HCT116 (cell line): ENCODE results near the gene LPAR3. TPM values are rescaled to one million over a fixed set of nuclear protein-coding genes. Genes with fewer than 3 reads are reported as not detected.

ENCODE experiments used
- ATAC-seq: fragments of 200-7000 bp; cut with Tn5 transposase; 2 replicates; pipeline ENCODE4 v1.9.1; 2020; ENCODE audit warnings: mild to moderate bottlenecking, moderate library complexity
- BruUV-seq: library from RNA; stranded (reverse); fragments of 400-500 nt; replicated peaks from 2 replicates; lab custom pipeline; 2021; lab: Mats Ljungman, UMichigan
- CTCF ChIA-PET: fragments of 300-600 bp; sonication (Branson Sonifier 250); formaldehyde crosslinking; loops from one replicate; lab custom pipeline; 2021; ENCODE audit warnings: antibody characterized with exemption; lab: Charles Lee
- POLR2A ChIA-PET: fragments of 300-600, 350-600 bp; sonication (Branson Sonifier 250); formaldehyde crosslinking; loops from one replicate; lab custom pipeline; 2021; ENCODE audit warnings: antibody characterized with exemption; lab: Charles Lee
- RAD21 ChIA-PET, 2 experiments: fragments of 300-600 bp; sonication (Branson Sonifier 250); formaldehyde crosslinking; loops; one replicate each; lab custom pipeline; 2023; ENCODE audit warnings: low total read pairs in 2 of 2; ENCODE audit not compliant: uncharacterized antibody in 2 of 2, unreplicated experiment in 2 of 2, low non-redundant PET in 1 of 2; lab: Charles Lee
- DNase-seq: peaks from one replicate; pipeline ENCODE4 v3.0.0-alpha.2; 2010; ENCODE audit warnings: low read depth, low spot score
- H2AFZ ChIP-seq: fragments of 200-600 bp; shearing (Covaris generic), sonication (generic); 2 replicates; pipeline ENCODE4 v1.6.1; 2017; ENCODE audit warnings: low read depth, mixed run types, mixed read lengths, antibody characterized with exemption, low read length; ENCODE audit not compliant: poor library complexity, severe bottlenecking
- H3K27ac ChIP-seq: 2 replicates; pipeline ENCODE4 v1.5.1; 2012; ENCODE audit warnings: low read depth, low read length
- H3K27me3 ChIP-seq: fragments of 200-600 bp; sonication (generic); 2 replicates; pipeline ENCODE4 v1.6.1; 2016; ENCODE audit warnings: mixed run types, low read length, mixed read lengths; ENCODE audit not compliant: insufficient read depth
- H3K36me3 ChIP-seq, 2 experiments: fragments of 200-500 bp in 1 of 2; fragments of 200-600 bp in 1 of 2; sonication (Bioruptor generic) in 1 of 2; sonication (generic) in 1 of 2; 2 replicates each; pipeline versions ENCODE4 v1.5.1 to v1.6.1; 2014 to 2016; ENCODE audit warnings: low read length in 2 of 2, inconsistent platforms in 1 of 2, mixed read lengths in 1 of 2, mixed run types in 1 of 2; ENCODE audit not compliant: insufficient read depth in 2 of 2, control insufficient read depth in 1 of 2
- H3K4me1 ChIP-seq, 2 experiments: fragments of 200-600 bp in 1 of 2; sonication (generic) in 1 of 2; 2 replicates each; pipeline versions ENCODE4 v1.5.1 to v1.6.1; 2012 to 2017; ENCODE audit warnings: low read length in 2 of 2, inconsistent platforms in 1 of 2, mild to moderate bottlenecking in 1 of 2, mixed read lengths in 1 of 2, mixed run types in 1 of 2, moderate library complexity in 1 of 2; ENCODE audit not compliant: insufficient read depth in 2 of 2, control insufficient read depth in 1 of 2
- H3K4me2 ChIP-seq: fragments of 200-600 bp; sonication (generic); 2 replicates; pipeline ENCODE4 v1.6.1; 2017; ENCODE audit warnings: mixed run types, low read length, mixed read lengths
- H3K4me3 ChIP-seq, 2 experiments: fragments of 200-600 bp in 1 of 2; sonication (generic) in 1 of 2; replicated peaks in 1 of 2; 2 replicates each; pipeline ENCODE4 v1.5.1; 2011 to 2016; ENCODE audit warnings: low read length in 2 of 2, control low read depth in 1 of 2, low read depth in 1 of 2, mild to moderate bottlenecking in 1 of 2, mixed read lengths in 1 of 2, mixed run types in 1 of 2
- H3K79me2 ChIP-seq: fragments of 200-600 bp; sonication (generic); 2 replicates; pipeline ENCODE4 v1.6.1; 2017; ENCODE audit warnings: mild to moderate bottlenecking, mixed run types, low read length, moderate library complexity, mixed read lengths; ENCODE audit not compliant: insufficient read depth
- H3K9ac ChIP-seq: fragments of 200-600 bp; sonication (generic); 2 replicates; pipeline ENCODE4 v1.6.1; 2016; ENCODE audit warnings: low read length, mixed read lengths
- H3K9me2 ChIP-seq: fragments of 200-600 bp; sonication (generic), shearing (Covaris generic); 2 replicates; pipeline ENCODE4 v1.6.1; 2017; ENCODE audit warnings: mixed run types, mild to moderate bottlenecking, moderate library complexity; ENCODE audit not compliant: insufficient read depth
- H3K9me3 ChIP-seq, 2 experiments: fragments of 200-500 bp in 1 of 2; fragments of 200-600 bp in 1 of 2; sonication (Bioruptor generic) in 1 of 2; sonication (generic) in 1 of 2; 2 replicates each; pipeline ENCODE4 v1.6.1; 2014 to 2017; ENCODE audit warnings: low read length in 2 of 2, mixed read lengths in 2 of 2, inconsistent platforms in 1 of 2, low read depth in 1 of 2, mild to moderate bottlenecking in 1 of 2, mixed run types in 1 of 2, moderate library complexity in 1 of 2; ENCODE audit not compliant: control insufficient read depth in 1 of 2, insufficient read depth in 1 of 2
- H4K20me1 ChIP-seq: fragments of 200-600 bp; sonication (generic), shearing (Covaris generic); 2 replicates; pipeline ENCODE4 v1.6.1; 2017; ENCODE audit warnings: mixed run types, mild to moderate bottlenecking, moderate library complexity; ENCODE audit not compliant: insufficient read depth
- EGR1 ChIP-seq: IDR thresholded peaks from 2 replicates; pipeline ENCODE4 v1.6.1; 2012; ENCODE audit warnings: low read depth
- EZH2 ChIP-seq: fragments of 200-600 bp; sonication (generic); IDR thresholded peaks from 2 replicates; pipeline ENCODE4 v1.6.1; 2017; ENCODE audit warnings: antibody characterized with exemption, mixed run types
- EZH2phosphoT487 ChIP-seq: fragments of 200-600 bp; IDR thresholded peaks from 2 replicates; pipeline ENCODE4 v1.6.1; 2018; ENCODE audit warnings: antibody characterized with exemption, borderline replicate concordance
- FOSL1 ChIP-seq: IDR thresholded peaks from 2 replicates; pipeline ENCODE4 v1.6.1; 2012; ENCODE audit warnings: low read depth
- JUND ChIP-seq: IDR thresholded peaks from 2 replicates; pipeline ENCODE4 v1.6.1; 2012
- MAX ChIP-seq: IDR thresholded peaks from 2 replicates; pipeline ENCODE4 v1.6.1; 2012
- POLR2AphosphoS5 ChIP-seq: IDR thresholded peaks from 2 replicates; pipeline ENCODE4 v1.6.1; 2011; ENCODE audit warnings: mild to moderate bottlenecking, low read depth, low read length, moderate library complexity
- RAD21 ChIP-seq: IDR thresholded peaks from 2 replicates; pipeline ENCODE4 v1.6.1; 2012; ENCODE audit warnings: low read depth, mild to moderate bottlenecking
- SP1 ChIP-seq: IDR thresholded peaks from 2 replicates; pipeline ENCODE4 v1.6.1; 2012; ENCODE audit warnings: low read depth
- TCF7L2 ChIP-seq: IDR thresholded peaks from 2 replicates; pipeline ENCODE4 v1.7.0; 2011; ENCODE audit warnings: borderline replicate concordance, inconsistent platforms; ENCODE audit not compliant: insufficient read depth, insufficient read length; ENCODE audit errors: extremely low read depth
- YY1 ChIP-seq: IDR thresholded peaks from 2 replicates; pipeline ENCODE4 v1.6.1; 2011; ENCODE audit warnings: low read length, low read depth, moderate library complexity, mild to moderate bottlenecking; ENCODE audit not compliant: insufficient replicate concordance; ENCODE audit errors: extremely low read depth
- ZBTB33 ChIP-seq: IDR thresholded peaks from 2 replicates; pipeline ENCODE4 v1.6.1; 2011; ENCODE audit warnings: mild to moderate bottlenecking, low read length, moderate library complexity; ENCODE audit not compliant: insufficient replicate concordance; ENCODE audit errors: extremely low read depth
- ZFX ChIP-seq: fragments of 450-650 bp; IDR thresholded peaks from 2 replicates; pipeline ENCODE4 v1.6.1; 2017
- intact Hi-C: fragments of 100-400 bp; cut with micrococcal nuclease; formaldehyde crosslinking; loops from 2 replicates; pipeline ENCODE4 v1.10.0; 2022
- total RNA-seq: library from RNA; stranded (reverse); gene quantifications from one replicate; pipeline ENCODE4 v1.2.1, GENCODE V29; 2021; ENCODE audit not compliant: unreplicated experiment
- TF ChIP-seq, protein P1 (sequence below): IDR thresholded peaks from 2 replicates; pipeline ENCODE4 v1.6.1; 2012; ENCODE audit warnings: low read depth
- TF ChIP-seq, protein P2 (sequence below): IDR thresholded peaks from 2 replicates; pipeline ENCODE4 v1.6.1; 2012

Gene LPAR3
- total RNA-seq, 1 experiment from 2014 or later, result 27.2 TPM

DNA sequence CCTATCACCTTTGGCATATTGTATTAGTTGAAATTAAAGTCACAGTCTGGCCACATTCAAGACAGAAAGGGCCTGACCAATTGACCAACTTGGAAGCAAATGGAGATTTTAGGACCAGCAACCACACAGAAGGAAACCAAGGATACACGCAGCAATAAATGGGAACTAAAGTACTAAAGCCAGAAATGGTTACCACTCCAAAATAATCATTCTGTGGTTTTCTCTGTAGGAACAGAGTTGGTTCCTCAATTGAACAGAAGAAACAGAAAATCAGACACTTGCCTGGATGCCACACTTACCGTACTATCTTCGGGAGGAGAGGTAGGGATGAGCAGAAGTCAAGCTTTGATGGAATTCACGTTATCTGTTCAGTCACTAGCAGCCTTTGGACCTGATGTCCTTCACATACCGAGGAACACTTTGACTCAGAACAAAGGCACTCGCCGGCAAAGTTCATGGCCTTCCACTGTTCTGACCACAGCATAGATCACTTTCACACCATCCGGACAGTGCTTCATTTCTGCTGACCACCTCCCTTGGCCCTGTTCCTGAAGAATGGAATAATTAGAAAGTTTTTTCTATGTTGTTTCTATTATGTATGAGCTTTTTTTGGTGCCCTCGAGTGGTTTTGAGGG lies 96.9 kb downstream of the LPAR3 start:
- no peak overlapping the region for H3K4me2 ChIP-seq
- intact Hi-C loops, result no loop called here
- TF ChIP-seq, protein P1, sequence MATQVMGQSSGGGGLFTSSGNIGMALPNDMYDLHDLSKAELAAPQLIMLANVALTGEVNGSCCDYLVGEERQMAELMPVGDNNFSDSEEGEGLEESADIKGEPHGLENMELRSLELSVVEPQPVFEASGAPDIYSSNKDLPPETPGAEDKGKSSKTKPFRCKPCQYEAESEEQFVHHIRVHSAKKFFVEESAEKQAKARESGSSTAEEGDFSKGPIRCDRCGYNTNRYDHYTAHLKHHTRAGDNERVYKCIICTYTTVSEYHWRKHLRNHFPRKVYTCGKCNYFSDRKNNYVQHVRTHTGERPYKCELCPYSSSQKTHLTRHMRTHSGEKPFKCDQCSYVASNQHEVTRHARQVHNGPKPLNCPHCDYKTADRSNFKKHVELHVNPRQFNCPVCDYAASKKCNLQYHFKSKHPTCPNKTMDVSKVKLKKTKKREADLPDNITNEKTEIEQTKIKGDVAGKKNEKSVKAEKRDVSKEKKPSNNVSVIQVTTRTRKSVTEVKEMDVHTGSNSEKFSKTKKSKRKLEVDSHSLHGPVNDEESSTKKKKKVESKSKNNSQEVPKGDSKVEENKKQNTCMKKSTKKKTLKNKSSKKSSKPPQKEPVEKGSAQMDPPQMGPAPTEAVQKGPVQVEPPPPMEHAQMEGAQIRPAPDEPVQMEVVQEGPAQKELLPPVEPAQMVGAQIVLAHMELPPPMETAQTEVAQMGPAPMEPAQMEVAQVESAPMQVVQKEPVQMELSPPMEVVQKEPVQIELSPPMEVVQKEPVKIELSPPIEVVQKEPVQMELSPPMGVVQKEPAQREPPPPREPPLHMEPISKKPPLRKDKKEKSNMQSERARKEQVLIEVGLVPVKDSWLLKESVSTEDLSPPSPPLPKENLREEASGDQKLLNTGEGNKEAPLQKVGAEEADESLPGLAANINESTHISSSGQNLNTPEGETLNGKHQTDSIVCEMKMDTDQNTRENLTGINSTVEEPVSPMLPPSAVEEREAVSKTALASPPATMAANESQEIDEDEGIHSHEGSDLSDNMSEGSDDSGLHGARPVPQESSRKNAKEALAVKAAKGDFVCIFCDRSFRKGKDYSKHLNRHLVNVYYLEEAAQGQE, result no peak
- TF ChIP-seq EZH2phosphoT487 (no peak), JUND (no peak), YY1 (no peak), TCF7L2 (no peak), ZFX (no peak), MAX (no peak), ZBTB33 (no peak), EZH2 (no peak), FOSL1 (no peak), POLR2AphosphoS5 (no peak), SP1 (no peak), RAD21 (no peak), EGR1 (no peak)
- TF ChIP-seq, protein P2, sequence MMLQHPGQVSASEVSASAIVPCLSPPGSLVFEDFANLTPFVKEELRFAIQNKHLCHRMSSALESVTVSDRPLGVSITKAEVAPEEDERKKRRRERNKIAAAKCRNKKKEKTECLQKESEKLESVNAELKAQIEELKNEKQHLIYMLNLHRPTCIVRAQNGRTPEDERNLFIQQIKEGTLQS, result no peak
- TF ChIP-seq, all 23 proteins: peak for 0
- ChIA-PET RAD21 (no interaction called here), CTCF (interaction anchor here (1.2 to 1.5 kb wide), 2 partner anchors 14 kb away, joined by 3 to 10 read pairs; no protein-coding TSS in a partner anchor), POLR2A (interaction anchor here (0.6 kb wide), 1 partner anchor 40 kb away, joined by 3 read pairs; no protein-coding TSS in a partner anchor)
- Histone ChIP-seq H3K9me2 (no peaks in the 10 kb centered on the region), H3K4me3 (no peak overlapping the region), H3K9me3 (peaks cover 0 to 3% of the 10 kb centered on the region in 2 experiments; a peak in 1 of 4 replicates), H3K9ac (no peak overlapping the region), H2AFZ (no peak overlapping the region), H4K20me1 (no peaks in the 10 kb centered on the region), H3K27me3 (no peaks in the 10 kb centered on the region), H3K36me3 (no peaks in the 10 kb centered on the region), H3K27ac (no peak overlapping the region), H3K79me2 (no peaks in the 10 kb centered on the region), H3K4me1 (no peaks in the 10 kb centered on the region)
- ATAC-seq (no peak), DNase-seq (no peak)
- no TSS peak for BruUV-seq
